ENCODE data around the gene KLF16. TPM values are rescaled to one million over a fixed set of nuclear protein-coding genes. Genes with fewer than 3 reads are reported as not detected.

The KLF16 gene
- total RNA-seq, 1 donor from 2014 or later, result 52.4 TPM

- TF ChIP-seq CTCF (IDR thresholded peaks at IDR 0.05; ENCODE audit: insufficient read depth, low read depth, low read length), result no peak
- TF ChIP-seq EZH2 (IDR thresholded peaks at IDR 0.05; ENCODE audit: insufficient read depth, low read length), result no peak
- H3K36me3 Mint-ChIP-seq (ENCODE audit: low read depth, unreplicated experiment), result no peaks in the 10 kb centered on the region
- peaks cover 10% of the 10 kb centered on the region for H3K4me1 Mint-ChIP-seq (ENCODE audit: low read depth, unreplicated experiment)
- DNase-seq (ENCODE audit: low read depth), result no peak
- H3K9me3 Mint-ChIP-seq (ENCODE audit: unreplicated experiment), result no peaks in the 10 kb centered on the region
- Histone ChIP-seq H3K9me3 (ENCODE audit: insufficient read depth, low read depth, low read length) (no peaks in the 10 kb centered on the region), H3K27me3 (ENCODE audit: insufficient read depth, low read length) (no peaks in the 10 kb centered on the region), H4K20me1 (ENCODE audit: insufficient read depth, low read length) (peaks cover 99% of the 10 kb centered on the region), H3K4me3 (ENCODE audit: insufficient read depth, low read depth, low read length) (no peak overlapping the region), H3K4me1 (ENCODE audit: insufficient read depth, low read length) (peaks cover 1% of the 10 kb centered on the region), H3K27ac (ENCODE audit: low read depth, low read length) (no peak overlapping the region), H3K9ac (ENCODE audit: low read length) (no peak overlapping the region), H3K79me2 (ENCODE audit: insufficient read depth, low read length) (peaks cover 95% of the 10 kb centered on the region), H2AFZ (ENCODE audit: low read depth, low read length) (no peak overlapping the region), H3K4me2 (ENCODE audit: low read length) (no peak overlapping the region), H3K36me3 (ENCODE audit: insufficient read depth, low read length) (no peaks in the 10 kb centered on the region)
- H3K27me3 Mint-ChIP-seq (ENCODE audit: low read depth, unreplicated experiment), result no peaks in the 10 kb centered on the region
- H3K27ac Mint-ChIP-seq (ENCODE audit: unreplicated experiment), result no peak overlapping the region
- H3K4me3 Mint-ChIP-seq (ENCODE audit: unreplicated experiment), result no peak overlapping the region
- FAIRE-seq, result no peak
These were observed 22.0 kb downstream of the KLF16 start for GRCh38 chr19:1841209-1841924.

GRCh38 chr19:1840541-1841115, 22.8 kb downstream of the KLF16 start:
- H3K27ac Mint-ChIP-seq (ENCODE audit: unreplicated experiment), result no peak overlapping the region
- H3K9me3 Mint-ChIP-seq (ENCODE audit: unreplicated experiment), result no peaks in the 10 kb centered on the region
- Histone ChIP-seq H3K9me3 (ENCODE audit: insufficient read depth, low read depth, low read length) (no peaks in the 10 kb centered on the region), H3K36me3 (ENCODE audit: insufficient read depth, low read length) (no peaks in the 10 kb centered on the region), H3K27me3 (ENCODE audit: insufficient read depth, low read length) (no peaks in the 10 kb centered on the region), H3K27ac (ENCODE audit: low read depth, low read length) (no peak overlapping the region), H2AFZ (ENCODE audit: low read depth, low read length) (no peak overlapping the region), H3K9ac (ENCODE audit: low read length) (no peak overlapping the region), H4K20me1 (ENCODE audit: insufficient read depth, low read length) (peaks cover 99% of the 10 kb centered on the region), H3K79me2 (ENCODE audit: insufficient read depth, low read length) (peaks cover 95% of the 10 kb centered on the region), H3K4me2 (ENCODE audit: low read length) (no peak overlapping the region), H3K4me3 (ENCODE audit: insufficient read depth, low read depth, low read length) (no peak overlapping the region), H3K4me1 (ENCODE audit: insufficient read depth, low read length) (no peaks in the 10 kb centered on the region)
- TF ChIP-seq EZH2 (IDR thresholded peaks at IDR 0.05; ENCODE audit: insufficient read depth, low read length), result no peak
- no peak for TF ChIP-seq CTCF (IDR thresholded peaks at IDR 0.05; ENCODE audit: insufficient read depth, low read depth, low read length)
- peaks cover 8% of the 10 kb centered on the region for H3K4me1 Mint-ChIP-seq (ENCODE audit: low read depth, unreplicated experiment)
- DNase-seq (ENCODE audit: low read depth), result no peak
- no peak overlapping the region for H3K4me3 Mint-ChIP-seq (ENCODE audit: unreplicated experiment)
- FAIRE-seq, result no peak
- H3K36me3 Mint-ChIP-seq (ENCODE audit: low read depth, unreplicated experiment), result no peaks in the 10 kb centered on the region
- H3K27me3 Mint-ChIP-seq (ENCODE audit: low read depth, unreplicated experiment), result no peaks in the 10 kb centered on the region
